Hepatocyte (in vitro differentiated cells): ENCODE results near the gene BACH1. TPM values are rescaled to one million over a fixed set of nuclear protein-coding genes. Genes with fewer than 3 reads are reported as not detected.
"Not testable (repeated sequence)": the region's sequence is repeated elsewhere in the genome, so short reads cannot be mapped to it uniquely, and the experiment has no call there.

Experiments
- DNase-seq: peaks from one replicate; pipeline ENCODE4 v3.0.0-alpha.2; 2016; ENCODE audit warnings: low spot score
- H2AFZ ChIP-seq: fragments of 200-600 bp; sonication (generic); 2 replicates; pipeline ENCODE4 v1.6.0; 2016; ENCODE audit warnings: antibody characterized with exemption, mild to moderate bottlenecking
- H3K27ac ChIP-seq: fragments of 200-600 bp; sonication (generic); 2 replicates; pipeline ENCODE4 v1.5.1; 2016; ENCODE audit warnings: mild to moderate bottlenecking
- H3K27me3 ChIP-seq: fragments of 200-600 bp; sonication (generic); 2 replicates; pipeline ENCODE4 v1.6.1; 2016
- H3K36me3 ChIP-seq: fragments of 200-600 bp; sonication (generic); replicated peaks from 2 replicates; pipeline ENCODE4 v1.5.1; 2016; ENCODE audit warnings: low read depth; ENCODE audit not compliant: insufficient read depth
- H3K4me1 ChIP-seq: fragments of 200-600 bp; sonication (generic); 2 replicates; pipeline ENCODE4 v1.5.1; 2016; ENCODE audit warnings: mild to moderate bottlenecking, moderate library complexity; ENCODE audit not compliant: insufficient read depth
- H3K4me2 ChIP-seq: fragments of 200-600 bp; sonication (generic); 2 replicates; pipeline ENCODE4 v1.6.0; 2016
- H3K4me3 ChIP-seq: fragments of 200-600 bp; sonication (generic); 2 replicates; pipeline ENCODE4 v1.5.1; 2016; ENCODE audit warnings: mild to moderate bottlenecking
- H3K79me2 ChIP-seq: fragments of 200-600 bp; sonication (generic); 2 replicates; pipeline ENCODE4 v1.6.0; 2017; ENCODE audit warnings: mild to moderate bottlenecking
- H3K9me2 ChIP-seq: fragments of 200-600 bp; sonication (generic); replicated peaks from 2 replicates; pipeline ENCODE4 v1.6.0; 2017; ENCODE audit warnings: mild to moderate bottlenecking; ENCODE audit not compliant: insufficient read depth
- H3K9me3 ChIP-seq: fragments of 200-600 bp; sonication (generic); 2 replicates; pipeline ENCODE4 v1.5.1; 2016; ENCODE audit warnings: low read depth, mild to moderate bottlenecking
- H4K20me1 ChIP-seq: fragments of 200-600 bp; sonication (generic); 2 replicates; pipeline ENCODE4 v1.6.0; 2016; ENCODE audit warnings: mild to moderate bottlenecking; ENCODE audit not compliant: insufficient read depth, poor library complexity, severe bottlenecking
- EZH2 ChIP-seq: fragments of 200-600 bp; sonication (generic); IDR thresholded peaks from 2 replicates; pipeline ENCODE4 v1.6.1; 2016; ENCODE audit warnings: antibody characterized with exemption, mild to moderate bottlenecking, borderline replicate concordance
- EZH2phosphoT487 ChIP-seq: fragments of 200-600 bp; sonication (generic); IDR thresholded peaks from one replicate; pipeline ENCODE4 v1.6.1; 2018; ENCODE audit warnings: antibody characterized with exemption, mild to moderate bottlenecking, low read depth, moderate library complexity; ENCODE audit not compliant: unreplicated experiment, severe bottlenecking
- WGBS: methylation state at CpG from one replicate; pipeline ENCODE4 v1.1.6; 2016; ENCODE audit warnings: low lambda C conversion rate; ENCODE audit errors: missing lambda C conversion rate; 5-methylcytosine and 5-hydroxymethylcytosine counted together
- polyA plus RNA-seq: library from polyadenylated mRNA; unstranded; fragments of >200 nt; fragmentation: Nextera tagmentation; extraction: Ambion mirVana; gene quantifications from 2 replicates; pipeline ENCODE4 v1.2.1, GENCODE V29; 2016
- total RNA-seq: library from RNA; depleted of rRNA; stranded (reverse); fragments of >200 nt; gene quantifications from 2 replicates; pipeline ENCODE4 v1.2.3, GENCODE V29; 2014
- TF ChIP-seq, protein P1 (sequence below): fragments of 200-600 bp; sonication (generic); IDR thresholded peaks from 2 replicates; pipeline ENCODE4 v1.5.1; 2016; ENCODE audit warnings: antibody characterized with exemption, mild to moderate bottlenecking; ENCODE audit not compliant: poor library complexity

Gene BACH1
- total and polyA plus RNA-seq, 2 experiments from 2014 or later, result 19.7 to 79.8 TPM

GRCh38 chr21:29271927-29272333 lies 26.8 kb upstream of the BACH1 start:
- no peaks in the 10 kb centered on the region for H3K9me3 ChIP-seq
- no peaks in the 10 kb centered on the region for H3K9me2 ChIP-seq
- no peak overlapping the region for H2AFZ ChIP-seq
- TF ChIP-seq, protein P1, sequence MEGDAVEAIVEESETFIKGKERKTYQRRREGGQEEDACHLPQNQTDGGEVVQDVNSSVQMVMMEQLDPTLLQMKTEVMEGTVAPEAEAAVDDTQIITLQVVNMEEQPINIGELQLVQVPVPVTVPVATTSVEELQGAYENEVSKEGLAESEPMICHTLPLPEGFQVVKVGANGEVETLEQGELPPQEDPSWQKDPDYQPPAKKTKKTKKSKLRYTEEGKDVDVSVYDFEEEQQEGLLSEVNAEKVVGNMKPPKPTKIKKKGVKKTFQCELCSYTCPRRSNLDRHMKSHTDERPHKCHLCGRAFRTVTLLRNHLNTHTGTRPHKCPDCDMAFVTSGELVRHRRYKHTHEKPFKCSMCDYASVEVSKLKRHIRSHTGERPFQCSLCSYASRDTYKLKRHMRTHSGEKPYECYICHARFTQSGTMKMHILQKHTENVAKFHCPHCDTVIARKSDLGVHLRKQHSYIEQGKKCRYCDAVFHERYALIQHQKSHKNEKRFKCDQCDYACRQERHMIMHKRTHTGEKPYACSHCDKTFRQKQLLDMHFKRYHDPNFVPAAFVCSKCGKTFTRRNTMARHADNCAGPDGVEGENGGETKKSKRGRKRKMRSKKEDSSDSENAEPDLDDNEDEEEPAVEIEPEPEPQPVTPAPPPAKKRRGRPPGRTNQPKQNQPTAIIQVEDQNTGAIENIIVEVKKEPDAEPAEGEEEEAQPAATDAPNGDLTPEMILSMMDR, result no peak
- no peak for TF ChIP-seq EZH2
- no peak for TF ChIP-seq EZH2phosphoT487
- no peaks in the 10 kb centered on the region for H3K36me3 ChIP-seq
- H3K79me2 ChIP-seq, result no peaks in the 10 kb centered on the region
- H3K4me1 ChIP-seq, result no peaks in the 10 kb centered on the region
- WGBS, result 92% methylated on average over 6 of the region's 6 CpGs
- H3K4me3 ChIP-seq, result no peak overlapping the region
- H3K4me2 ChIP-seq, result no peak overlapping the region
- DNase-seq, result peak; percentile 33
- H3K27me3 ChIP-seq, result no peaks in the 10 kb centered on the region
- no peak overlapping the region for H3K27ac ChIP-seq
- no peaks in the 10 kb centered on the region for H4K20me1 ChIP-seq

DNA sequence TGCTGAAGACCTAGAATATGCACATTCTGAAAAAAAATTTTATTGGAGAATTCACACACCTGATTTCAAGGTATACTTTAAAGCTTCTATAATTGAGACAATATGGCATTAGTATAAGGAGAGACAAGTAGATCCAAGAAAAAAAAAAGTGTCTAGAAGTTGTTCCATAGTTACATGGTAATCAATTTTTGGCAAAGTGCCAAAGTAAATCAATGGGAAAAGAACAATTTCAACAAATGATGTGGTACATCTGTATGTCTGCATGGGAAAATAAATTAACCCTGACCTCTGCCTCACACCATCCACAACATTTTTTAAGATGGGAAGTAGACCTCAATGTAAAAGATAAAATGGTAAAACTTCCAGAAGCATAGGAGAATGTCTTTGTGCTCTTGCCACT lies 21.3 kb upstream of the BACH1 start:
- Histone ChIP-seq H4K20me1 (no peaks in the 10 kb centered on the region), H3K36me3 (no peaks in the 10 kb centered on the region), H3K4me1 (no peaks in the 10 kb centered on the region), H3K4me3 (no peak overlapping the region), H3K27me3 (no peaks in the 10 kb centered on the region), H3K9me3 (no peaks in the 10 kb centered on the region), H3K9me2 (no peaks in the 10 kb centered on the region), H3K4me2 (no peak overlapping the region), H3K79me2 (no peaks in the 10 kb centered on the region), H2AFZ (no peak overlapping the region), H3K27ac (no peak overlapping the region)
- DNase-seq, result no peak
- TF ChIP-seq EZH2 (no peak), EZH2phosphoT487 (no peak)
- TF ChIP-seq, protein P1, result no peak

- H3K9me2 ChIP-seq, result no peaks in the 10 kb centered on the region
These were observed 19.2 kb upstream of the BACH1 start for GRCh38 chr21:29279558-29279957.

GRCh38 chr21:29281801-29282200 lies 16.9 kb upstream of the BACH1 start:
- H3K9me2 ChIP-seq, H3K9me3 ChIP-seq, H3K27ac ChIP-seq, H4K20me1 ChIP-seq, H2AFZ ChIP-seq, H3K4me1 ChIP-seq, DNase-seq, H3K4me3 ChIP-seq, H3K79me2 ChIP-seq, H3K27me3 ChIP-seq, H3K4me2 ChIP-seq, H3K36me3 ChIP-seq: not testable (repeated sequence)
- 91% methylated on average over 3 of the region's 3 CpGs for WGBS

More at GRCh38 chr21:29279558-29279957, 19.2 kb upstream of the BACH1 start:
- Histone ChIP-seq H3K4me2 (no peak overlapping the region), H2AFZ (no peak overlapping the region), H3K27ac (no peak overlapping the region), H3K4me1 (no peaks in the 10 kb centered on the region), H3K27me3 (no peaks in the 10 kb centered on the region), H4K20me1 (no peaks in the 10 kb centered on the region), H3K9me3 (no peaks in the 10 kb centered on the region), H3K4me3 (no peak overlapping the region), H3K79me2 (no peaks in the 10 kb centered on the region), H3K36me3 (no peaks in the 10 kb centered on the region)
- TF ChIP-seq EZH2phosphoT487, result no peak
- TF ChIP-seq EZH2, result no peak
- TF ChIP-seq, protein P1, result no peak
- DNase-seq, result no peak
